ENCODE measurements around the gene UPP1. TPM values are rescaled to one million over a fixed set of nuclear protein-coding genes. Genes with fewer than 3 reads are reported as not detected.
A peak's percentile ranks its signal among the peaks of the same experiment; 100 is the strongest.
"Not testable (repeated sequence)": the region's sequence is repeated elsewhere in the genome, so short reads cannot be mapped to it uniquely, and the experiment has no call there.

The UPP1 gene
- total RNA-seq, 1 experiment from 2014 or later = 71.9 TPM

- H3K79me2 ChIP-seq (ENCODE audit: low read length) = no peaks in the 10 kb centered on the region
- TF ChIP-seq EZH2 (IDR thresholded peaks at IDR 0.05; ENCODE audit: low read length, unreplicated experiment) (no peak), CTCF (conservative IDR thresholded peaks at IDR 0.05; ENCODE audit: low read depth, low read length) (no peak), EZH2phosphoT487 (IDR thresholded peaks at IDR 0.05; ENCODE audit: borderline replicate concordance, low read length) (no peak)
- H2AFZ ChIP-seq (ENCODE audit: low read length) = no peak overlapping the region
- intact Hi-C loops (cut with micrococcal nuclease) = no loop called here
- H4K20me1 ChIP-seq (ENCODE audit: low read length) = no peaks in the 10 kb centered on the region
- ATAC-seq = peak; percentile 18; the same call in 1 of the 2 replicates
- ChIA-PET POLR2A (ENCODE audit: unreplicated experiment) (no interaction called here), CTCF (no interaction called here)
- no peaks in the 10 kb centered on the region for H3K9me2 ChIP-seq (replicated peaks; ENCODE audit: low read length)
- H3K4me1 ChIP-seq (ENCODE audit: insufficient read depth, low read length) = peaks cover 36% of the 10 kb centered on the region
- H3K9ac ChIP-seq (ENCODE audit: low read length) = no peak overlapping the region
- no peak overlapping the region for H3K4me2 ChIP-seq (ENCODE audit: low read length)
- no peaks in the 10 kb centered on the region for H3K27me3 ChIP-seq (ENCODE audit: low read length)
- no peak overlapping the region for H3K4me3 ChIP-seq (ENCODE audit: low read length)
- H3K27ac ChIP-seq (ENCODE audit: low read length) = no peak overlapping the region; the same call in 1 of the 2 replicates
- H3K36me3 ChIP-seq (ENCODE audit: low read depth, low read length) = no peaks in the 10 kb centered on the region
- no peaks in the 10 kb centered on the region for H3K9me3 ChIP-seq (ENCODE audit: low read length)
- DNase-seq = peak; percentile 34
- no peaks in the 10 kb centered on the region for H3F3A ChIP-seq (ENCODE audit: low read length, unreplicated experiment)
- BruUV-seq (replicated peaks) = no TSS peak
Measured at GRCh38 chr7:48144291-48144768, 55.3 kb downstream of the UPP1 start.

- peak; percentile 52 for DNase-seq
- Histone ChIP-seq H3F3A (ENCODE audit: low read length, unreplicated experiment) (no peaks in the 10 kb centered on the region), H3K9me3 (ENCODE audit: low read length) (no peaks in the 10 kb centered on the region), H3K4me3 (ENCODE audit: low read length) (no peak overlapping the region), H2AFZ (ENCODE audit: low read length) (no peak overlapping the region), H3K4me2 (ENCODE audit: low read length) (0 out of 2 replicates have a peak overlapping the region, but pooled peaks have one; percentile 19), H3K27ac (ENCODE audit: low read length) (peak overlapping the region; percentile 81), H3K79me2 (ENCODE audit: low read length) (no peaks in the 10 kb centered on the region), H3K9ac (ENCODE audit: low read length) (peak overlapping the region; percentile 22), H3K27me3 (ENCODE audit: low read length) (no peaks in the 10 kb centered on the region), H3K4me1 (ENCODE audit: insufficient read depth, low read length) (peaks cover 24% of the 10 kb centered on the region), H3K9me2 (replicated peaks; ENCODE audit: low read length) (no peaks in the 10 kb centered on the region), H4K20me1 (ENCODE audit: low read length) (no peaks in the 10 kb centered on the region), H3K36me3 (ENCODE audit: low read depth, low read length) (no peaks in the 10 kb centered on the region)
- BruUV-seq (replicated peaks) = no TSS peak
- intact Hi-C loops (cut with micrococcal nuclease) = no loop called here
- ChIA-PET CTCF (no interaction called here), POLR2A (ENCODE audit: unreplicated experiment) (no interaction called here)
- TF ChIP-seq CTCF (conservative IDR thresholded peaks at IDR 0.05; ENCODE audit: low read depth, low read length) (no peak), EZH2 (IDR thresholded peaks at IDR 0.05; ENCODE audit: low read length, unreplicated experiment) (no peak), EZH2phosphoT487 (IDR thresholded peaks at IDR 0.05; ENCODE audit: borderline replicate concordance, low read length) (no peak)
- ATAC-seq = peak; percentile 37
Measured at GRCh38 chr7:48147078-48147591, 58.1 kb downstream of the UPP1 start.

GRCh38 chr7:48147690-48148089, 58.6 kb downstream of the UPP1 start:
- POLR2A ChIA-PET (ENCODE audit: unreplicated experiment); H3K27me3 ChIP-seq (ENCODE audit: low read length); H4K20me1 ChIP-seq (ENCODE audit: low read length); H2AFZ ChIP-seq (ENCODE audit: low read length); H3K4me2 ChIP-seq (ENCODE audit: low read length); H3K36me3 ChIP-seq (ENCODE audit: low read depth, low read length); H3K9me3 ChIP-seq (ENCODE audit: low read length); H3K79me2 ChIP-seq (ENCODE audit: low read length); H3K4me3 ChIP-seq (ENCODE audit: low read length); ATAC-seq; CTCF ChIA-PET; H3K9ac ChIP-seq (ENCODE audit: low read length); H3F3A ChIP-seq (ENCODE audit: low read length, unreplicated experiment); DNase-seq; BruUV-seq (replicated peaks); H3K9me2 ChIP-seq (replicated peaks; ENCODE audit: low read length); intact Hi-C loops (cut with micrococcal nuclease): not testable (repeated sequence)
- Histone ChIP-seq H3K27ac (ENCODE audit: low read length) (peak overlapping the region; percentile 81), H3K4me1 (ENCODE audit: insufficient read depth, low read length) (peaks cover 24% of the 10 kb centered on the region)

Measured in PC-3 (cell line).